GM19025 (cell line): Measurements from ENCODE around the gene CLTCL1.
"Not testable (repeated sequence)": the region's sequence is repeated elsewhere in the genome, so short reads cannot be mapped to it uniquely, and the experiment has no call there.

Experiments
- ATAC-seq: cut with Tn5 transposase; IDR thresholded peaks from one replicate; pipeline ENCODE4 v1.9.1; 2021; ENCODE audit warnings: mild to moderate bottlenecking, low read depth, moderate library complexity; ENCODE audit not compliant: unreplicated experiment

Gene CLTCL1

DNA sequence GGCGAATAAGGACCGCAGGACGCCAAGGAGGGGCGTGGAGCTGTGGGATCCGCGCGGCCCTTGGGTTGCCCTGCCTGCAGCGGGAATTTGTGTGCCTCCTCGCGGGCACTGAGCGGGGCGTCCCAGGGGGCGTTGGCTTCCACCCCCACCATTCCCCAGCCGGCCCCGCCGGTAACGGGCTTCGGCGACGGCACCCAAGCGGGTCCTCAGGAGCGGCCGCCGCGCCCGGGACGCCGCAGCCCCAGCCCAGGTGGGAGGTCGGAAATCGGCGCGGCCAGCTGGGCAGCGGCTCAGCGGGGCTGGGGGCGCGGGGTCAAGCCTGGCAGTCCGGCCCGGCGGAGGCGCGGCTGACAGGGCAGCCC, 320 bp downstream of the CLTCL1 start:
- no peak for ATAC-seq

GRCh38 chr22:19290400-19291217, 910 bp downstream of the CLTCL1 start:
- no peak for ATAC-seq

DNA sequence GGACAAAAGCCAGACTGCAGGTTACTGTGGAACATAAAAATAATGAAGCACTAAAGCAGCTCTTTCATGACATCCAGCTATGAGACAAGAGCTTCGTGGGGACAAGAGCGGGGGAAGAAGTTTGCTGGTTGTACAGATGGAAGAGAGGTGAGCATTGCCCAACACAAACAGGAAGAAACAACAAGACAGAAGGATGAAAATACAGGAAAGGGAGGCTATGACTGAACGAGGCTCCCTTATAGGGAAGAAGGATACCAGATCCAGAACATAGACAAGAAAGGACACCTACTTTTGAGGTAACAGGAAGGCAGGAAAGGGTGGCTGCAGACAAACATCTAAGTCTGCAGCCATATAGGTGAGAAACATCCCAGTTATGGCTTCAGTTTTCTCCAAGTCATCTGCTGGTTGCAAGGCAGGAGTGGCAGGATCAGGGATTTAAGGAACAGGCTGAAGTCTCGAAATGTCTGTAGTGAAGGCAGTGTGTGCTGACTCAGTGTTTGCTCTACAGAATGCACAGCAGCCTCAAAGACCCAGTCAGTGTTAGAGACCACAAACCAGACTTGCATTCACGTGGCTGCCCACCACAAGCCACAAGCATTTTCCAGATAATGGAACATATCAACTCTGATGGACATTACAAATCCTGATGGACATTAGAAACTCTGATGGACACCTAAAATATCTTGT, 1.9 kb downstream of the CLTCL1 start:
- no peak for ATAC-seq

- no peak for ATAC-seq
Measured at GRCh38 chr22:19287889-19288288, 3.6 kb downstream of the CLTCL1 start.

DNA sequence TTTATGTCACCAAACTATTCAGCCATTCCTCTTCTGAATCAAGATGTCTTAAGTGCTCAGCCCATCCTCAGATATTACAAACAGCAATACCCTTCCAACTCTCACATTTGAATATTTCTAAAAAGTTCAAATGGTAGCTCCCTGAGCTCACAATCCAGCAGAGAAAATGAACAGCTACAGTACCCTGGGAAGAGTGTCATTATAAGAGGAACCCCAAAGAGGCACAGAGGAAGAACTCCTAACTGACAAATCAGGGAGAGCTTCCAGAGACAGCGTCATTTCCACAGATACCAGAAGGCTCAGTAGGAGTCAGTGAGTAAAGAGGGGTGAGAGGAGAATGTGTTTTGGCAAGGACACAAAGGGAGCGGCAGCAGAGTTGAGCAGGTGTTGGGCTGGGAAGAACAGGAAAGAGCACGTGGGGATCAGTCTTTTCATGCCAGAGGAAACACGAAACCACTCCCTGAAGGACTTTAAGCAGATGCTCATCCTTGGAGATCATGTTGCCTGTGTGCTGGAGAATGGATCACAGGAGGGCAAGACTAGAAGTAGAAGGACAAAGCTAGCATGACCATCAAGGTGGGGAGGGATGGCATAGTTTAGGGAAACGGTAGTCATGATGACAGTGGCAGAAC, 4.3 kb downstream of the CLTCL1 start:
- no peak for ATAC-seq

DNA sequence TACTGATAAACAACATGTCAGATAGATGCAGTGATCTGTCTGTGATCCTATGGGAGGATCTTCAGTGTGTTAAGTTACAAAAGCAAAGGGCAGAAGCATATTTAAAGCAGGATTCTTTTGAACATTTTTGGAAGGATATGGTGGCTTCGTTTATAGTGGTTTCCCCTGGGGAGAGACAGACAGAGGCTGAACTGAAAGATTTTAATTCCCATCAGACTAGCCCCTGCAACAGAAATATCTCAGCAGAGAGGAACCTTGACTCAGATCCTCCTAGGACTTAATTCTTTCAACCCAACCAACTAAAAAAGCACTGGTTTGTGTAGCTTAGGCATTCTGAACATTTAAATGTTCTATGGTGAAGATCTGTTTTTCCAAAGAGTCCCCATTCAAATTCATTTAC, 5.7 kb downstream of the CLTCL1 start:
- ATAC-seq, result no peak

DNA sequence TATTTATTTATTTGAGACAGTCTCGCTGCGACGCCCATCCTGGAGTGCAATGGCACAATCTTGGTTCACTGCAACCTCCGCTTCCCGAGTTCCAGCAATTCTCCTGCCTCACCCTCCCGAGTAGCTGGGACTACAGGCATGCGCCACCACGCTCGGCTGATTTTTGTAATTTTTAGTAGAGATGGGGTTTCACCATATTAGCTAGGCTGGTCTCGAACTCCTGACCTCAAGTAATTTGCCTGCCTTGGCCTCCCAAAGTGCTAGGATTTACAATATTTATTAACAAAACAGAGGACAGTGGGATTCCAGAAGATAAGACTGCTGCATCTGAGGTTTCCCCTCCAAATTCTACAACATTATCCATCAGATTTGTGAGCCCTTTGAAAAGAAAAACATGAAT, 12.4 kb downstream of the CLTCL1 start:
- ATAC-seq, result not testable (repeated sequence)

DNA sequence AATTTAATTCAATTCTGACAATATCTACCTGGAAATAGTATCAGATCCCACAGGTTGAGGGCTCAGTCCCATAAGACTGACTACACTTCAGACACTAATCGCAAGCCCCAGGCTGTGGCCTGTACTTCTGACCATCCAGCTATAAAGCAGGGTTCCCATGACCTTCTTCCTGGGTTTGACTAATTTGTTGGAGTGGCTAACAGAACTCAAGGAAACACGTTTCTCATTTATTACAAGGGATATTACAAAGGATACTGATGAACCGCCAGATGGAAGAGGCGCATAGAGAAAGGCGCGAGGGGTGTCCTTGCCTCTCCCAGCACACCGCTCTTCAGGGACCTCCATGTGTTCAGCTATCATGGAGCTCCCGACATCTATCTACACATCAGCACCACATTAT, 13.7 kb downstream of the CLTCL1 start:
- ATAC-seq, result no peak

DNA sequence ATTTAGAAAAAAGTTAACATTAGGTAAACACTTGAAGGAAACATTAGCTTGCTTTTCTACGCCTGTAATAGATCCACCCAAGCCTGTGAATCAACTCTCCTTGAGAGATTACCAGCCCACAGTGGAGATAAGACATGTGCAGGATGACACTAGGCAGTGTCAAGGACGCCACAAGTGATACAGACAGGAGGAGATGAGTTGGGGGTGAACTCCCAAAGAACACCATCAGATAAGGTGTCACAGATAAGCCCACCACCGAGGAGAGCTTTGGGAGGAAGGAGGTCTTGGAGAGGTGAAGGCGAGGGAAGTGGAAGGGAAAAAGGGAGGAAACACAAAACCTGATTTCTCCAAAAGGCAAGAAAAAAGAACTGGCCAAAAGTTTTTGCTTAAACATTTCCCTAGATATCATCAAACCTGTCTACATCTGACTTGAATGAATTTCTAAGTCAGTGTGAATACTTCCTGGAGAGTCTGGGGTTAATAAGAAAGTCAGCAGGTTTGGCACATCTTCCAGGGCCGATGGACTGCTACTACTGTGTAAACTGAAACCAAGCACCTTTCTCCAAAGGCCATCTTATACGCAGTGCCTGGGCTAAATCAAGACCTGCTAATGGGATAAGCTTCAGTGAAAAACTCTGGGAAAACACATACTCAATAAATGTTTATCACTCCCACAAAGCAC, 15.5 kb downstream of the CLTCL1 start:
- ATAC-seq, result no peak

DNA sequence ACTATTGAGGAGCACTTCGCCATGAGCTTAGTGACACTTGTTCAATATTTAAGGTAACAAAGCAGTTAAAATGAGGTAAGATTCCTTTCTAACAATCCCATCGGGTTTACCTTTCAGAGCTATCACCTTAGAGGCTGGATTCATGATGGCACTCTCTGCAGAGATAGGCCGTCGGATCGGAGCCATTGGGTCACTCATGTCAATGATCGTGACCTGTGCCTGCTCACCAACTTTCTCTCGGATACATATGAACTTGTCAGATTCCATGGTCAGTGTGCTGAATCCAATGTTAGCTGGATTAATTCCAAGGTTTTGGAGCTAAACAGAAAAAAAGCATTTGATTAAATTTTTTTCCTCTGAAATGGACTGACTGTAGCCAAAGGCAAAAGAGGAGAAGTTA, 16.0 kb downstream of the CLTCL1 start:
- no peak for ATAC-seq

- no peak for ATAC-seq
Measured at GRCh38 chr22:19275104-19275503, 16.4 kb downstream of the CLTCL1 start.

DNA sequence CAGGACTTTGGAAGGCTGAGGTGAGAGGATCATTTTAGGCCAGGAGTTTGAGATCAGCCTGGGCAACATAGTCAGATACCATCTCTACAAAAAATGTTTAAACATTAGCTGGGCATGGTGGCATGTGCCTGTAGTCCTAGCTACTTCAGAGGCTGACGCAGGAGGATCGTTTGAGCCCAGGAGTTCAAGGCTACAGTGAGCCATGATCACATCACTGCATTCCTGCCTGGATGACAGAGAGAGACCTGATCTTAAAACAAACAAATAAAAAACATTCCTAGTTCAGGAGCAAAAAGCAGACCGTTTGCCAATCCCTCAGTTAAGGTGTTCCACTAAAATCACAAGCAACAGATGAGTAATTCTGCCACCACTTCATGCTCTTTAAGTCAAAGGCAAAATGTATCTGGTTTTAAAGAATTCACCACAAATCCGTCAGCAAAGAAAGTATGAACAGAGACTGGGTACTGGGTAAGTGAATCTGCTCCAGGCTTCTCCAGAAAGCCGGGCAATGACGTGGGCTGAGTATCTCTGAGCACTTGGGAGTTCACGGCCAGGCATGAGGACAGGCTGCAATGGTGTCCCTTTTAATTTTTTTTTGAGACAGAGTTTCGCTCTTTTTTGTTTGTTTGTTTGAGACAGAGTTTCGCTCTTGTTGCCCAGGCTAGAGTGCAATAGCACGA, 19.5 kb downstream of the CLTCL1 start:
- ATAC-seq, result no peak

- ATAC-seq, result no peak
Measured at GRCh38 chr22:19271273-19271855, 20.2 kb downstream of the CLTCL1 start.

- no peak for ATAC-seq
Measured at GRCh38 chr22:19270873-19271272, 20.6 kb downstream of the CLTCL1 start.

DNA sequence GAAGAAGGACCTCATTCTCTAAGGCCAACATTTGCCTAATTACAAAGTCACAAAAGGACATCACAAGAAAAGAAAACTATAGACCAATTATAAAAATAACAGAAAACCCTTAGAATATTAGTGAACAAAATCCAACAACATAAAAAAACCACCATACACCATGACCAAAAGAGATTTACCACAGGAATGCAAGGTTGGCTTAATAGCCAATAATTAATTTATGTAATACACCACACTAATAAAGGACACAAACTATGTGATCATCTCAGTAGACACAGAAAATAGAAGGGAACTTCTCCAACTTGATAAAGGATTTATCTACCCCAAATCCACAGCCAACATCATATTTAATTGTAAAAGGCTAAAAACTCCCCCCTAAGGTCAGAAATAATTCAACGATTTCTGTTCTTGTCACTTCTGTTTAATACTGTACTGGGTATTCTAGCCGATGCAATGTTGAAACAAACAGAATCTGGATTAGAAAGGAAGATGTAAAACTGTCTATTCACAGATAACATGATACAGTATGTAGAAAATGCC, 24.9 kb downstream of the CLTCL1 start:
- ATAC-seq, result no peak

DNA sequence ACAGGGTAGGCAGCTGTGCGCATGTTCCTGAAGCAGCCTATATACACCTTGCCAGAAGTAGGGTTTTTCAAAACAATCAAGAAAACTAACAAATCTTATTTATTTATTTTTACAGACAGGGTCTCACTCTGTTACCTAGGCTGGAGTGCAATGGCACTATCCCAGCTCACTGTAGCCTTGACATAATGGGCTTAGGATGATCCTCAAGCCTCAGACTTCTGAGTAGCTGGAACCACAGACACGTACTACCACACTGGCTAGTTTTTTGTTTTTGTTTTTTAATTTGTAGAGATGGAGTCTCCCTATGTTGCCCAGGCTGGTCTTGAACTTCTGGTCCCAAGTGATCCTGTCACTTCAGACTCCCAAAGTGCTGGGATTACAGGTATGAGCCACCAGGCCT, 25.7 kb downstream of the CLTCL1 start:
- no peak for ATAC-seq

DNA sequence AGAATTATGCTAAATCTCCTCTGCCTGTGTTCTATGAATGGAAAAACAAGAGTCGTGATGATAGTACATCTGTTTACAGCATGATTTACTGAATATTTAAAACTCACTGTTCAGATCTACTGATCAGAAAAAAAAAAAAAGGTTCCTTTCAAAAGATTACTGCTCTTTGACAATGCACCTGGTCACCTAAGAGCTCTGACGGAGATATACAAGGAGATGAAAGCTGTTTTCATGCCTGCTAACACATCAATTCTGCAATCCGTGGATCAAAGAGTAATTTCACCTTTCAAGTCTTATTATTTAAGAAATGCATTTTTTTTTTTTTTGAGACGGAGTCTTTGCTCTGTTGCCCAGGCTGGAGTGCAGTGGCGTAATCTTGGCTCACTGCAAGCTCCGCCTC, 30.7 kb downstream of the CLTCL1 start:
- ATAC-seq, result no peak

GRCh38 chr22:19260194-19260593, 31.3 kb downstream of the CLTCL1 start:
- no peak for ATAC-seq

DNA sequence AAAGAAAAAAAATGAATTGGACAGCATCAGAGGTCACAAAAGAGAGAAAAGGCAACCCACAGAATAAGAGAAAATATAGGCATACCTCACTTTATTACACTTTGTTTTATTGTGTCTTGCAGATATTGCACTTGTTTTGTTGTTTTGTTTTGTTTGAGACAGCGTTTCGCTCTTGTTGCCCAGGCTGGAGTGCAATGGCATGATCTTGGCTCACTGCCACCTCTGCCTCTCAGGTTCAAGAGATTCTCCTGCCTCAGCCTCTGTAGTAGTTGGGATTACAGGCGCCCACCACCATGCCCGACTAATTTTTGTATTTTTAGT, 32.6 kb downstream of the CLTCL1 start:
- ATAC-seq, result not testable (repeated sequence)

DNA sequence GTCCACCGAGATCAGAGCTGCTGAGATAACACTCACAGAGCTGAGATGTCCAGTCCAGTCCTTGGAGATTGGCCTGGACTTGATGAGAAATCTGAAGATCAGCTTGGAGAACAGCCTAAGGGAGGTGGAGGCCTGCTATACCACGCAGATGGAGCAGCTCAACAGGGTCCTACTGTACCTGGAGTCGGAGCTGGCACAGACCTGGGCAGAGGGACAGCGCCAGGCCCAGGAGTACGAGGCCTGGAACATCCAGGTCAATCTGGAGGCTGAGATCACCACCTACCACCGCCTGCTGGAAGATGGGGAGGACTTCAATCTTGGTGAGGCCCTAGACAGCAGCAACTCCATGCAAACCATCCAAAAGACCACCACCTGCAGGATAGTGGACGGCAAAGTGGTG, 33.1 kb downstream of the CLTCL1 start:
- ATAC-seq, result no peak
